ENCODE data around the gene TJP1.

TJP1 gene

DNA sequence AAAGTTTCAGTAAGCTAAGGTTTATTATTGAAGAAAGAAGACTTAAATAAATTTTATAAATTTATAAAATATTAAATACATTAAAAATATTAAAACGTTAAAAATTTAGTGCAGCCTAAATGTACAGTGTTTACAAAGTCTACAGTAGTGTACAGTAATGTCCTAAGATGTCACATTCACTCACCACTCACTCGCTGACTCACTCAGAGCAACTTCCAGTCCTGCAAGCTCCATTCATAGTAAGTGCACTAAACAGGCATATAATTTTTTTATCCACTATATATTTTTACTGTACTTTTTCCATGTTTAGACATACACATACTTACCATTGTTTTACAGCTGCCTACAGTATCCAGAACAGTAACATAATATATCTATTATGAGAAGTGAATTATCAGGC lies 51.5 kb downstream of the TJP1 start:
- DNase-seq: no peak
- Histone ChIP-seq H3K56ac (ENCODE audit: low read length) (no peak overlapping the region), H3K79me2 (ENCODE audit: control insufficient read depth, insufficient read depth, low read length) (peaks cover 11% of the 10 kb centered on the region), H3K36me3 (ENCODE audit: control insufficient read depth, insufficient read depth, low read length) (peaks cover 2% of the 10 kb centered on the region), H3K4me1 (ENCODE audit: control insufficient read depth, low read depth, low read length) (no peaks in the 10 kb centered on the region), H3K4ac (ENCODE audit: low read depth, low read length) (no peak overlapping the region), H3K18ac (ENCODE audit: low read length) (no peak overlapping the region), H3K23ac (ENCODE audit: low read length) (no peak overlapping the region), H2BK120ac (ENCODE audit: low read depth, low read length) (no peak overlapping the region), H3K4me3 (ENCODE audit: low read length) (no peak overlapping the region), H3K9ac (ENCODE audit: low read length) (no peak overlapping the region), H2BK15ac (replicated peaks; ENCODE audit: low read depth) (no peak overlapping the region), H3K27ac (ENCODE audit: low read depth, low read length) (no peak overlapping the region), H3K27me3 (ENCODE audit: insufficient read depth, low read length, poor library complexity) (no peaks in the 10 kb centered on the region), H4K8ac (ENCODE audit: low read depth, low read length) (no peak overlapping the region), H4K5ac (ENCODE audit: low read length) (no peak overlapping the region), H2BK5ac (ENCODE audit: low read length) (no peak overlapping the region), H3K79me1 (ENCODE audit: low read length) (peaks cover 11% of the 10 kb centered on the region), H3K4me2 (ENCODE audit: low read length) (no peak overlapping the region), H2AK5ac (ENCODE audit: low read length) (no peak overlapping the region)
- no CpG with 5 or more reads among the region's 2 CpGs for WGBS (ENCODE audit: extremely low coverage, insufficient coverage, low lambda C conversion rate)

DNA sequence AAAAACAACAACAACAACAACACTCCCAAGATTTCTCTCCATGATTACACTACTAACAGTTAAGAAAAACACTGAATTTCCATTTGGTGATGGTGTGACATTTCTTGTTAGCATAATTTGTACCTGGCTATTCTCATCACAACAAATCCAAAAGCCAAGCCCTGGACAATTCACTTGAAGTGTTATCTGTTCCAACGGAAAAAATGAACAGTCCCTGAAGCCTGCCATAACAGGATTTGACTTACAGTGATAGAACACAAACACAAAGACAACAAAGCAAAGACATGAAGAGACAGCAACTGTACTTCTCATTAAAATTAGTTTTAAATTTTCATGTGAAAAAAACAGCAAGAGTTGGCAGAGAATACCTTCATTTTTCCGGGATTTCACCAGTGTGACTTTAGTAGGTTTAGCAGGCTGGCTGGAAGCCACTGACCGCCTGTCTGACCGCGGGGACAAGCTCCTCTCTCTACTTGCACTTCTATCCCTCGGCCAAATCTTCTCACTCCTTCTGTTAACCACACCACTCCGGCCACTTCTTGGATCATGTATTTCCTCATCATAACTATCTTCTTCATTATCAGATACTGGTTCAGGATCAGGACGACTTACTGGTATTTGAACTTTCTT lies 56.3 kb downstream of the TJP1 start:
- Histone ChIP-seq H3K4me1 (ENCODE audit: control insufficient read depth, low read depth, low read length) (no peaks in the 10 kb centered on the region), H3K56ac (ENCODE audit: low read length) (no peak overlapping the region), H3K9ac (ENCODE audit: low read length) (no peak overlapping the region), H3K4ac (ENCODE audit: low read depth, low read length) (no peak overlapping the region), H4K5ac (ENCODE audit: low read length) (no peak overlapping the region), H2BK5ac (ENCODE audit: low read length) (no peak overlapping the region), H3K27ac (ENCODE audit: low read depth, low read length) (no peak overlapping the region), H3K23ac (ENCODE audit: low read length) (no peak overlapping the region), H3K18ac (ENCODE audit: low read length) (no peak overlapping the region), H3K4me3 (ENCODE audit: low read length) (no peak overlapping the region), H2AK5ac (ENCODE audit: low read length) (no peak overlapping the region), H3K4me2 (ENCODE audit: low read length) (no peak overlapping the region), H2BK120ac (ENCODE audit: low read depth, low read length) (no peak overlapping the region), H4K8ac (ENCODE audit: low read depth, low read length) (no peak overlapping the region), H3K79me2 (ENCODE audit: control insufficient read depth, insufficient read depth, low read length) (peaks cover 6% of the 10 kb centered on the region), H3K79me1 (ENCODE audit: low read length) (peaks cover 9% of the 10 kb centered on the region), H3K27me3 (ENCODE audit: insufficient read depth, low read length, poor library complexity) (no peaks in the 10 kb centered on the region), H2BK15ac (replicated peaks; ENCODE audit: low read depth) (no peak overlapping the region), H3K36me3 (ENCODE audit: control insufficient read depth, insufficient read depth, low read length) (peaks cover 2% of the 10 kb centered on the region)
- WGBS (ENCODE audit: extremely low coverage, insufficient coverage, low lambda C conversion rate): no CpG with 5 or more reads among the region's 8 CpGs
- DNase-seq: no peak

DNA sequence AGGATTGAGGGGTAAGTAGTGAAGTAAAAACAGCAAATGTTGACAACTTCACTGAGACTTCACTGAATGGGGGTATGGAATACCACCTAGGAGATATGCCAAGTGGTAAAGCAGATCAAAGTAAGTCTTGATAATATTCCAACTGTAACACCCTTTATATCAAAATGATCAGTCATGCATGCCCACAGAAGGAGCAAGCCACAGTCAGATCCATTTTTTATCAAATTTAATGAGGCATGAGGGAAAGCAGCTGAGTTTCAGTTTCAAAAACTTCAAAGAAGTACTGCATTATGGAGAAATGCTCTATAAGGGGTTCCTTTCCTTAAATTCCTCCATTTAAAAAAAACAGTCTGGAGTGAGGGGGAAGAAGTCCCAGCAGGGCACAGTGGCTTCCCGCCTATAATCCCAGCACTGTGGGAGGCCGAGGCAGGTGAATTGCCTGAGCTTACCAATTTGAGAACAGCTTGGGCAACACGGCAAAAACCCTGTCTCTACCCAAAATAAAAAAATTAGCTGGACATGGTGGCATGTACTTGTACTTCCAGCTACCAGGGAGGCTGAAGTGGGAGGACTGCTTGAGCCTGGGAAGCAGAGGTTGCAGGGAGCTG lies 56.9 kb downstream of the TJP1 start:
- Histone ChIP-seq H2BK15ac (replicated peaks; ENCODE audit: low read depth) (no peak overlapping the region), H4K5ac (ENCODE audit: low read length) (no peak overlapping the region), H3K4me1 (ENCODE audit: control insufficient read depth, low read depth, low read length) (no peaks in the 10 kb centered on the region), H3K4ac (ENCODE audit: low read depth, low read length) (no peak overlapping the region), H3K4me2 (ENCODE audit: low read length) (no peak overlapping the region), H3K18ac (ENCODE audit: low read length) (no peak overlapping the region), H3K4me3 (ENCODE audit: low read length) (no peak overlapping the region), H3K23ac (ENCODE audit: low read length) (no peak overlapping the region), H3K36me3 (ENCODE audit: control insufficient read depth, insufficient read depth, low read length) (peaks cover 2% of the 10 kb centered on the region), H3K9ac (ENCODE audit: low read length) (no peak overlapping the region), H2BK5ac (ENCODE audit: low read length) (no peak overlapping the region), H3K27ac (ENCODE audit: low read depth, low read length) (no peak overlapping the region), H4K8ac (ENCODE audit: low read depth, low read length) (no peak overlapping the region), H3K27me3 (ENCODE audit: insufficient read depth, low read length, poor library complexity) (no peaks in the 10 kb centered on the region), H2BK120ac (ENCODE audit: low read depth, low read length) (no peak overlapping the region), H2AK5ac (ENCODE audit: low read length) (no peak overlapping the region), H3K79me2 (ENCODE audit: control insufficient read depth, insufficient read depth, low read length) (peaks cover 6% of the 10 kb centered on the region), H3K56ac (ENCODE audit: low read length) (no peak overlapping the region), H3K79me1 (ENCODE audit: low read length) (peaks cover 9% of the 10 kb centered on the region)
- no CpG with 5 or more reads among the region's 3 CpGs for WGBS (ENCODE audit: extremely low coverage, insufficient coverage, low lambda C conversion rate)
- no peak for DNase-seq

DNA sequence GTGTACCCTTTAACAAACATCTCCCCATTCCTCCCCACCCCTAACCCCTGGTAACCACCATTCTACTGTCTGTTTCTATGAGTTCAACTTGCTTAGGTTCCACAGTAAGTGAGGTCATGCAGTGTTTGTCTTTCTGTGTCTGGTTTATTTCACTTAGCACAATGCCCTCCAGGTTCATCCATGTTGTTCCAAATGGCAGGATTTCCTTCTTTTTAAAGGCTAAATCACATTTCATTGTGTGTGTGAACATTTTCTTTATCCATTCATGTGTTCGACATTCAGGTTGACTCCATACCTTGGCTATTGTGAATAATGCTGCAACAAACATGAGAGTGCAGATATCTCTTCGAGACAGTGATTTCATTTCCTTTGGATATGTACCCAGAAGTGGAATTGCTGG lies 62.7 kb downstream of the TJP1 start:
- WGBS (ENCODE audit: extremely low coverage, insufficient coverage, low lambda C conversion rate): no CpG with 5 or more reads among the region's 2 CpGs
- Histone ChIP-seq H3K36me3 (ENCODE audit: control insufficient read depth, insufficient read depth, low read length) (no peaks in the 10 kb centered on the region), H3K27ac (ENCODE audit: low read depth, low read length) (no peak overlapping the region)

DNA sequence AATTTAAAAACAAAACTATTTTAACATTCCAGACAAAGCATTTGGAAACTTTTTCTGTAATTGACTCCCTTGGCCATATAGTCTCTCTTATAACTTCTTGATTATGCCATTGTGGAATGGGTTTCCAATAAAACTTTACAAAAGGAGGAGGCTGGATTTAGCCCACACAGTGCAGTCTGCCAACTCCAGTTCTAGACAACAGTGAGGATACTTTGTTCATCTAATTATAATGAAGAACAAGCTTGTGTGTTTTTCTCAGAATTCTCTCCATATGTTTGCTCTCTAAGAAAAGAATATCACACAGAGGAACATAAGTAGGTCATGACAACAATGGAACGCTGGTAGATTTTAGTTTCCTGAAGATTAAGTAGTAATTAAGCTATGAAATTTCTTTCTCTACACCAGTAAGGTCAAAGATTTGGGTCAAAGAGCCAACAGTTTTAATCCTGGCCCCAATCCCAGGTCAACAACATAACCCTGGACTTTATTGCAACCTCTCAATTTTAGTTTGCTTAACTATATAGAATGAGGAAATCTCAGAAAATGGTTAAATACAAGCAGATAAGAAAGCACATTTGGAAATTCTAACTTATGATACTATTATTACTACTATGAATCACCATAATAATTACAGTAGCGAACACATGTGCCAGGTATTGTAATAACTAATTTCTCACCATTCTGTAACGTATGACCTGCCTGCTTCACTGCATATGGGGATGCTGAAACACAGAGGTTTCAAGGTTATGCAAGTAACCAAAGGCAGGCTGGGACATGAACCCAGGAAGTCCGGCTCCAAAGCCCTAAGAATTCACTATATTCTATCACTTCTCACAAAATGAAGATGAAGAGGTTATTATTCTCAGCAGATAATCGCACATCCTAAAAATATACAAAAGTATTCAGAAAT lies 65.7 kb downstream of the TJP1 start:
- Histone ChIP-seq H2BK120ac (ENCODE audit: low read depth, low read length) (no peak overlapping the region), H3K4me2 (ENCODE audit: low read length) (no peak overlapping the region), H3K79me1 (ENCODE audit: low read length) (peaks cover 2% of the 10 kb centered on the region), H2AK5ac (ENCODE audit: low read length) (no peak overlapping the region), H3K56ac (ENCODE audit: low read length) (no peak overlapping the region), H3K23ac (ENCODE audit: low read length) (no peak overlapping the region), H2BK5ac (ENCODE audit: low read length) (no peak overlapping the region), H3K36me3 (ENCODE audit: control insufficient read depth, insufficient read depth, low read length) (no peaks in the 10 kb centered on the region), H3K4me1 (ENCODE audit: control insufficient read depth, low read depth, low read length) (no peaks in the 10 kb centered on the region), H3K9ac (ENCODE audit: low read length) (no peak overlapping the region), H3K27me3 (ENCODE audit: insufficient read depth, low read length, poor library complexity) (no peaks in the 10 kb centered on the region), H4K8ac (ENCODE audit: low read depth, low read length) (no peak overlapping the region), H3K18ac (ENCODE audit: low read length) (no peak overlapping the region), H2BK15ac (replicated peaks; ENCODE audit: low read depth) (no peak overlapping the region), H4K5ac (ENCODE audit: low read length) (no peak overlapping the region), H3K4me3 (ENCODE audit: low read length) (no peak overlapping the region), H3K79me2 (ENCODE audit: control insufficient read depth, insufficient read depth, low read length) (no peaks in the 10 kb centered on the region), H3K27ac (ENCODE audit: low read depth, low read length) (no peak overlapping the region), H3K4ac (ENCODE audit: low read depth, low read length) (no peak overlapping the region)
- no CpG with 5 or more reads among the region's 5 CpGs for WGBS (ENCODE audit: extremely low coverage, insufficient coverage, low lambda C conversion rate)
- DNase-seq: no peak

More for the DNA sequence above, 62.7 kb downstream of the TJP1 start:
- no peak overlapping the region for H2AK5ac ChIP-seq (ENCODE audit: low read length)
- H3K4me3 ChIP-seq (ENCODE audit: low read length): no peak overlapping the region
- H3K4me2 ChIP-seq (ENCODE audit: low read length): no peak overlapping the region
- no peak overlapping the region for H3K9ac ChIP-seq (ENCODE audit: low read length)
- peaks cover 2% of the 10 kb centered on the region for H3K79me2 ChIP-seq (ENCODE audit: control insufficient read depth, insufficient read depth, low read length)
- H3K56ac ChIP-seq (ENCODE audit: low read length): no peak overlapping the region
- no peak overlapping the region for H4K8ac ChIP-seq (ENCODE audit: low read depth, low read length)
- H3K4me1 ChIP-seq (ENCODE audit: control insufficient read depth, low read depth, low read length): no peaks in the 10 kb centered on the region
- H4K5ac ChIP-seq (ENCODE audit: low read length): no peak overlapping the region
- H3K79me1 ChIP-seq (ENCODE audit: low read length): peaks cover 2% of the 10 kb centered on the region
- H2BK15ac ChIP-seq (replicated peaks; ENCODE audit: low read depth): no peak overlapping the region
- no peak overlapping the region for H3K23ac ChIP-seq (ENCODE audit: low read length)
- H2BK120ac ChIP-seq (ENCODE audit: low read depth, low read length): no peak overlapping the region
- H2BK5ac ChIP-seq (ENCODE audit: low read length): no peak overlapping the region
- no peak overlapping the region for H3K18ac ChIP-seq (ENCODE audit: low read length)
- no peak for DNase-seq
- no peaks in the 10 kb centered on the region for H3K27me3 ChIP-seq (ENCODE audit: insufficient read depth, low read length, poor library complexity)
- H3K4ac ChIP-seq (ENCODE audit: low read depth, low read length): no peak overlapping the region

Measured in mesendoderm (in vitro differentiated cells).